HEK293 (cell line): Measurements from ENCODE around the gene CDKAL1.

Source experiments
- CTCF ChIA-PET: fragments of 350-600 bp; formaldehyde crosslinking; extraction: SDS; loops from one replicate; lab custom pipeline; 2021; ENCODE audit warnings: antibody characterized with exemption; lab: Yijun Ruan, JAX
- POLR2A ChIA-PET: fragments of 300-600 bp; formaldehyde crosslinking; extraction: SDS; loops from one replicate; lab custom pipeline; 2020; ENCODE audit warnings: antibody characterized with exemption, inconsistent platforms; lab: Yijun Ruan, JAX
- H3K27ac ChIP-seq: fragments of 200-500 bp; sonication (Bioruptor generic); 2 replicates; pipeline ENCODE4 v1.5.1; 2014; ENCODE audit warnings: low read depth, low read length, control low read depth, inconsistent platforms; ENCODE audit errors: extremely low read depth
- H3K36me3 ChIP-seq, 2 experiments: fragments of 200-500 bp in 1 of 2; sonication (Bioruptor generic) in 1 of 2; 1 replicate in 1 of 2; 2 replicates in 1 of 2; pipeline ENCODE4 v1.5.1; 2014 to 2017; ENCODE audit warnings: inconsistent platforms in 2 of 2, low read length in 2 of 2; ENCODE audit not compliant: control insufficient read depth in 2 of 2, insufficient read depth in 1 of 2
- H3K4me1 ChIP-seq: fragments of 200-500 bp; sonication (Bioruptor generic); 2 replicates; pipeline ENCODE4 v1.5.1; 2014; ENCODE audit warnings: mild to moderate bottlenecking, low read length, inconsistent platforms; ENCODE audit not compliant: control insufficient read depth, insufficient read depth
- H3K4me3 ChIP-seq: 2 replicates; pipeline ENCODE4 v1.5.1; 2011; ENCODE audit warnings: low read depth, mild to moderate bottlenecking, control low read depth, low read length, moderate library complexity
- H3K9me3 ChIP-seq: fragments of 200-500 bp; sonication (Bioruptor generic); 2 replicates; pipeline ENCODE4 v1.5.1; 2014; ENCODE audit warnings: low read depth, low read length, inconsistent platforms; ENCODE audit not compliant: control insufficient read depth, insufficient read depth
- KLF16 ChIP-seq: fragments of 450-650 bp; formaldehyde crosslinking; IDR thresholded peaks from 2 replicates; pipeline ENCODE4 v1.5.1; 2017; ENCODE audit warnings: missing biosample characterization, missing genetic modification characterization
- REPIN1 ChIP-seq: fragments of 450-650 bp; formaldehyde crosslinking; IDR thresholded peaks from 2 replicates; pipeline ENCODE4 v1.5.1; 2017; ENCODE audit warnings: missing biosample characterization, missing genetic modification characterization, low read depth
- SETDB1 ChIP-seq: IDR thresholded peaks from one replicate; pipeline ENCODE4 v1.6.1; 2017; ENCODE audit warnings: mild to moderate bottlenecking, low read length, moderate library complexity, mixed read lengths; ENCODE audit not compliant: insufficient read length
- YY2 ChIP-seq: fragments of 450-650 bp; formaldehyde crosslinking; IDR thresholded peaks from 2 replicates; pipeline ENCODE4 v1.5.1; 2016; ENCODE audit warnings: missing biosample characterization, missing genetic modification characterization
- ZBTB11 ChIP-seq: fragments of 450-650 bp; formaldehyde crosslinking; conservative IDR thresholded peaks from 2 replicates; pipeline ENCODE4 v1.5.1; 2016; ENCODE audit warnings: low read depth, missing biosample characterization, missing genetic modification characterization
- ZFP37 ChIP-seq: fragments of 450-650 bp; formaldehyde crosslinking; IDR thresholded peaks from 2 replicates; pipeline ENCODE4 v1.5.1; 2016; ENCODE audit warnings: missing biosample characterization, missing genetic modification characterization
- ZNF175 ChIP-seq: fragments of 450-650 bp; formaldehyde crosslinking; IDR thresholded peaks from 2 replicates; pipeline ENCODE4 v1.5.1; 2016; ENCODE audit warnings: missing biosample characterization, missing genetic modification characterization
- ZNF223 ChIP-seq: fragments of 450-650 bp; formaldehyde crosslinking; IDR thresholded peaks from 2 replicates; pipeline ENCODE4 v1.5.1; 2016; ENCODE audit warnings: missing biosample characterization, missing genetic modification characterization
- ZNF26 ChIP-seq: fragments of 450-650 bp; formaldehyde crosslinking; IDR thresholded peaks from 2 replicates; pipeline ENCODE4 v1.5.1; 2016; ENCODE audit warnings: missing biosample characterization, missing genetic modification characterization
- ZNF324 ChIP-seq: fragments of 450-650 bp; formaldehyde crosslinking; IDR thresholded peaks from 2 replicates; pipeline ENCODE4 v1.5.1; 2016; ENCODE audit warnings: missing biosample characterization, missing genetic modification characterization
- ZNF549 ChIP-seq: fragments of 450-650 bp; IDR thresholded peaks from 2 replicates; pipeline ENCODE4 v1.5.1; 2018; ENCODE audit warnings: missing biosample characterization, missing genetic modification characterization, mild to moderate bottlenecking, inconsistent platforms, moderate library complexity
- ZNF580 ChIP-seq: fragments of 450-650 bp; formaldehyde crosslinking; IDR thresholded peaks from 2 replicates; pipeline ENCODE4 v1.5.1; 2016; ENCODE audit warnings: missing biosample characterization, missing genetic modification characterization
- ZNF585B ChIP-seq: fragments of 450-650 bp; formaldehyde crosslinking; IDR thresholded peaks from 2 replicates; pipeline ENCODE4 v1.5.1; 2016; ENCODE audit warnings: missing biosample characterization, missing genetic modification characterization
- ZNF792 ChIP-seq: fragments of 450-650 bp; formaldehyde crosslinking; IDR thresholded peaks from 2 replicates; pipeline ENCODE4 v1.5.1; 2016; ENCODE audit warnings: missing biosample characterization, missing genetic modification characterization
- ZSCAN16 ChIP-seq: fragments of 450-650 bp; formaldehyde crosslinking; IDR thresholded peaks from 2 replicates; pipeline ENCODE4 v1.5.1; 2016; ENCODE audit warnings: missing biosample characterization, missing genetic modification characterization
- TF ChIP-seq, protein P1 (sequence below): fragments of 450-650 bp; formaldehyde crosslinking; IDR thresholded peaks from 2 replicates; pipeline ENCODE4 v1.5.1; 2016; ENCODE audit warnings: missing biosample characterization, missing genetic modification characterization
- TF ChIP-seq, protein P2 (sequence below): fragments of 450-650 bp; formaldehyde crosslinking; IDR thresholded peaks from 2 replicates; pipeline ENCODE4 v1.5.1; 2016; ENCODE audit warnings: missing biosample characterization, missing genetic modification characterization
- TF ChIP-seq, protein P3 (sequence below): fragments of 450-650 bp; formaldehyde crosslinking; IDR thresholded peaks from 2 replicates; pipeline ENCODE4 v1.5.1; 2016; ENCODE audit warnings: missing biosample characterization, missing genetic modification characterization

The CDKAL1 gene

DNA sequence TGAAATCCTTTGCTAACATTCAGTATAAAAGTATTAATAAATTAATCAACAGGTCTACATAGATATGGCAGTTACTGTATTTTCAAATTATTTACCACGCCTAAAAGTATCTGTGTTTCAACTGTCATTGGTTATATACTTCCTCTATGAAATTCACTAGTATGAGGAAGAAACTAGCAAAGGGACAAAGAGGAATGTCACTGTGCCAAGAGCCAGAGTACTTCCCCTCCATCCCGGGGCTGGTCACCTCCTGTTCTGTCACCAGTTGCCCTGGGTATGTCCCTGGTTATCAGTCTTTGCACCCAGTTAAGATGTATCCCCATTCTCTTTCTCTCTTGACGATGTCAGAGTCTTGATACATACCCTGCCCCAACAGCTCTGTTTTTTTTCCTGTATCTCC, 582.5 kb downstream of the CDKAL1 start:
- H3K36me3 ChIP-seq, result no peaks in the 10 kb centered on the region
- ChIA-PET POLR2A (no interaction called here), CTCF (no interaction called here)

More for the DNA sequence above, 582.5 kb downstream of the CDKAL1 start:
- Histone ChIP-seq H3K27ac (no peak overlapping the region), H3K4me3 (no peak overlapping the region), H3K4me1 (peaks cover 4% of the 10 kb centered on the region; the same call in 1 of the 2 replicates), H3K9me3 (no peaks in the 10 kb centered on the region)
- TF ChIP-seq REPIN1, result no peak
- TF ChIP-seq ZNF175 (tag by site-specific recombination), result no peak
- TF ChIP-seq ZNF223, result no peak
- TF ChIP-seq ZFP37 (tag by site-specific recombination), result no peak
- TF ChIP-seq, protein P1, sequence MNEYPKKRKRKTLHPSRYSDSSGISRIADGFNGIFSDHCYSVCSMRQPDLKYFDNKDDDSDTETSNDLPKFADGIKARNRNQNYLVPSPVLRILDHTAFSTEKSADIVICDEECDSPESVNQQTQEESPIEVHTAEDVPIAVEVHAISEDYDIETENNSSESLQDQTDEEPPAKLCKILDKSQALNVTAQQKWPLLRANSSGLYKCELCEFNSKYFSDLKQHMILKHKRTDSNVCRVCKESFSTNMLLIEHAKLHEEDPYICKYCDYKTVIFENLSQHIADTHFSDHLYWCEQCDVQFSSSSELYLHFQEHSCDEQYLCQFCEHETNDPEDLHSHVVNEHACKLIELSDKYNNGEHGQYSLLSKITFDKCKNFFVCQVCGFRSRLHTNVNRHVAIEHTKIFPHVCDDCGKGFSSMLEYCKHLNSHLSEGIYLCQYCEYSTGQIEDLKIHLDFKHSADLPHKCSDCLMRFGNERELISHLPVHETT (tag by site-specific recombination), result no peak
- TF ChIP-seq, protein P2, sequence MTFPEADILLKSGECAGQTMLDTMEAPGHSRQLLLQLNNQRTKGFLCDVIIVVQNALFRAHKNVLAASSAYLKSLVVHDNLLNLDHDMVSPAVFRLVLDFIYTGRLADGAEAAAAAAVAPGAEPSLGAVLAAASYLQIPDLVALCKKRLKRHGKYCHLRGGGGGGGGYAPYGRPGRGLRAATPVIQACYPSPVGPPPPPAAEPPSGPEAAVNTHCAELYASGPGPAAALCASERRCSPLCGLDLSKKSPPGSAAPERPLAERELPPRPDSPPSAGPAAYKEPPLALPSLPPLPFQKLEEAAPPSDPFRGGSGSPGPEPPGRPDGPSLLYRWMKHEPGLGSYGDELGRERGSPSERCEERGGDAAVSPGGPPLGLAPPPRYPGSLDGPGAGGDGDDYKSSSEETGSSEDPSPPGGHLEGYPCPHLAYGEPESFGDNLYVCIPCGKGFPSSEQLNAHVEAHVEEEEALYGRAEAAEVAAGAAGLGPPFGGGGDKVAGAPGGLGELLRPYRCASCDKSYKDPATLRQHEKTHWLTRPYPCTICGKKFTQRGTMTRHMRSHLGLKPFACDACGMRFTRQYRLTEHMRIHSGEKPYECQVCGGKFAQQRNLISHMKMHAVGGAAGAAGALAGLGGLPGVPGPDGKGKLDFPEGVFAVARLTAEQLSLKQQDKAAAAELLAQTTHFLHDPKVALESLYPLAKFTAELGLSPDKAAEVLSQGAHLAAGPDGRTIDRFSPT (tag by site-specific recombination), result no peak
- no peak for TF ChIP-seq ZBTB11 (tag by site-specific recombination)
- no peak for TF ChIP-seq ZNF549 (tag by site-specific recombination)
- no peak for TF ChIP-seq ZNF26 (tag by site-specific recombination)
- TF ChIP-seq ZNF324 (tag by site-specific recombination), result no peak
- TF ChIP-seq SETDB1, result no peak
- no peak for TF ChIP-seq KLF16 (tag by site-specific recombination)
- TF ChIP-seq YY2 (tag by site-specific recombination), result no peak
- no peak for TF ChIP-seq ZSCAN16 (tag by site-specific recombination)
- TF ChIP-seq ZNF792, result no peak
- TF ChIP-seq, protein P3, sequence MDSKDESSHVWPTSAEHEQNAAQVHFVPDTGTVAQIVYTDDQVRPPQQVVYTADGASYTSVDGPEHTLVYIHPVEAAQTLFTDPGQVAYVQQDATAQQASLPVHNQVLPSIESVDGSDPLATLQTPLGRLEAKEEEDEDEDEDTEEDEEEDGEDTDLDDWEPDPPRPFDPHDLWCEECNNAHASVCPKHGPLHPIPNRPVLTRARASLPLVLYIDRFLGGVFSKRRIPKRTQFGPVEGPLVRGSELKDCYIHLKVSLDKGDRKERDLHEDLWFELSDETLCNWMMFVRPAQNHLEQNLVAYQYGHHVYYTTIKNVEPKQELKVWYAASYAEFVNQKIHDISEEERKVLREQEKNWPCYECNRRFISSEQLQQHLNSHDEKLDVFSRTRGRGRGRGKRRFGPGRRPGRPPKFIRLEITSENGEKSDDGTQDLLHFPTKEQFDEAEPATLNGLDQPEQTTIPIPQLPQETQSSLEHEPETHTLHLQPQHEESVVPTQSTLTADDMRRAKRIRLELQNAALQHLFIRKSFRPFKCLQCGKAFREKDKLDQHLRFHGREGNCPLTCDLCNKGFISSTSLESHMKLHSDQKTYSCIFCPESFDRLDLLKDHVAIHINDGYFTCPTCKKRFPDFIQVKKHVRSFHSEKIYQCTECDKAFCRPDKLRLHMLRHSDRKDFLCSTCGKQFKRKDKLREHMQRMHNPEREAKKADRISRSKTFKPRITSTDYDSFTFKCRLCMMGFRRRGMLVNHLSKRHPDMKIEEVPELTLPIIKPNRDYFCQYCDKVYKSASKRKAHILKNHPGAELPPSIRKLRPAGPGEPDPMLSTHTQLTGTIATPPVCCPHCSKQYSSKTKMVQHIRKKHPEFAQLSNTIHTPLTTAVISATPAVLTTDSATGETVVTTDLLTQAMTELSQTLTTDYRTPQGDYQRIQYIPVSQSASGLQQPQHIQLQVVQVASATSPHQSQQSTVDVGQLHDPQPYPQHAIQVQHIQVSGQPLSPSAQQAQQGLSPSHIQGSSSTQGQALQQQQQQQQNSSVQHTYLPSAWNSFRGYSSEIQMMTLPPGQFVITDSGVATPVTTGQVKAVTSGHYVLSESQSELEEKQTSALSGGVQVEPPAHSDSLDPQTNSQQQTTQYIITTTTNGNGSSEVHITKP (tag by site-specific recombination), result no peak
- TF ChIP-seq ZNF585B (tag by site-specific recombination), result no peak
- TF ChIP-seq ZNF580 (tag by site-specific recombination), result no peak
